HepG2 (cell line): ENCODE measurements around the gene DLG2. TPM values are rescaled to one million over a fixed set of nuclear protein-coding genes. Genes with fewer than 3 reads are reported as not detected.

Experiments used
- CBFB ChIP-seq: sonication (generic); formaldehyde crosslinking; IDR thresholded peaks from 2 replicates; pipeline ENCODE4 v1.4.0; 2020; ENCODE audit warnings: missing genetic modification reagents
- MEIS2 ChIP-seq: sonication (generic); formaldehyde crosslinking; IDR thresholded peaks from 2 replicates; pipeline ENCODE4 v1.9.0; 2021; ENCODE audit warnings: mild to moderate bottlenecking, missing genetic modification reagents
- NR1H2 ChIP-seq: sonication (generic); formaldehyde crosslinking; IDR thresholded peaks from 2 replicates; pipeline ENCODE4 v1.8.1; 2022; ENCODE audit warnings: low read depth, missing genetic modification reagents, borderline replicate concordance
- SMARCC2 ChIP-seq: fragments of 450-650 bp; IDR thresholded peaks from 2 replicates; pipeline ENCODE4 v1.6.1; 2017; ENCODE audit warnings: antibody characterized with exemption, mild to moderate bottlenecking
- TBP ChIP-seq: sonication (generic); formaldehyde crosslinking; IDR thresholded peaks from 2 replicates; pipeline ENCODE4 v1.5.0; 2020; ENCODE audit warnings: missing genetic modification reagents
- ZNF10 ChIP-seq: sonication (generic); formaldehyde crosslinking; IDR thresholded peaks from 2 replicates; pipeline ENCODE4 v1.4.0; 2020; ENCODE audit warnings: mild to moderate bottlenecking, low read depth, missing genetic modification reagents, borderline replicate concordance
- ZNF17 ChIP-seq: sonication (generic); formaldehyde crosslinking; IDR thresholded peaks from 2 replicates; pipeline ENCODE4 v1.5.0; 2020; ENCODE audit warnings: mild to moderate bottlenecking, missing genetic modification reagents
- ZNF724P ChIP-seq: sonication (generic); formaldehyde crosslinking; IDR thresholded peaks from 2 replicates; pipeline ENCODE4 v1.8.0; 2022; ENCODE audit warnings: missing genetic modification reagents, borderline replicate concordance
- polyA plus RNA-seq, 8 experiments: library from polyadenylated mRNA; depleted of rRNA in 3 of 8; stranded (reverse) in 7 of 8; unstranded in 1 of 8; fragments of >200 nt; fragmentation: Illumina TruSeq in 4 of 8; extraction: Trizol in 4 of 8; gene quantifications; 2 replicates each; pipeline versions ENCODE4 v1.2.1 to v1.2.3, GENCODE V29; 2011 to 2016; ENCODE audit warnings: low read depth in 4 of 8, missing spikeins in 1 of 8, mixed read lengths in 1 of 8; ENCODE audit not compliant: insufficient read depth in 1 of 8
- total RNA-seq, 5 experiments: library from RNA; depleted of rRNA; stranded (reverse); fragments of >200 nt; fragmentation: Illumina TruSeq; extraction: Trizol; gene quantifications; 2 replicates each; pipeline ENCODE4 v1.2.3, GENCODE V29; 2016; ENCODE audit warnings: low read depth in 1 of 5
- TF ChIP-seq, protein P1 (sequence below): sonication (generic); formaldehyde crosslinking; IDR thresholded peaks from 2 replicates; pipeline ENCODE4 v1.9.0; 2021; ENCODE audit warnings: mild to moderate bottlenecking, missing genetic modification reagents
- TF ChIP-seq, protein P2 (sequence below): sonication (generic); formaldehyde crosslinking; IDR thresholded peaks from 2 replicates; pipeline ENCODE4 v1.5.1; 2020; ENCODE audit warnings: missing genetic modification reagents, mild to moderate bottlenecking, borderline replicate concordance
- TF ChIP-seq, protein P3 (sequence below): sonication (generic); formaldehyde crosslinking; IDR thresholded peaks from 2 replicates; pipeline ENCODE4 v1.9.0; 2021; ENCODE audit warnings: missing genetic modification reagents, borderline replicate concordance
- TF ChIP-seq, protein P4 (sequence below), 2 experiments: sonication (generic) in 1 of 2; formaldehyde crosslinking in 1 of 2; IDR thresholded peaks; 2 replicates each; pipeline versions ENCODE4 v1.4.0 to v1.6.1; 2018 to 2020; ENCODE audit warnings: missing genetic modification reagents in 2 of 2, borderline replicate concordance in 1 of 2, low read depth in 1 of 2, mild to moderate bottlenecking in 1 of 2, missing biosample characterization in 1 of 2

DLG2 gene
- total and polyA plus RNA-seq, 2 of the 13 experiments (the other 11 are each of a cell fraction or from before 2014, with no cell fraction given), result 0.46 to 1.0 TPM

DNA sequence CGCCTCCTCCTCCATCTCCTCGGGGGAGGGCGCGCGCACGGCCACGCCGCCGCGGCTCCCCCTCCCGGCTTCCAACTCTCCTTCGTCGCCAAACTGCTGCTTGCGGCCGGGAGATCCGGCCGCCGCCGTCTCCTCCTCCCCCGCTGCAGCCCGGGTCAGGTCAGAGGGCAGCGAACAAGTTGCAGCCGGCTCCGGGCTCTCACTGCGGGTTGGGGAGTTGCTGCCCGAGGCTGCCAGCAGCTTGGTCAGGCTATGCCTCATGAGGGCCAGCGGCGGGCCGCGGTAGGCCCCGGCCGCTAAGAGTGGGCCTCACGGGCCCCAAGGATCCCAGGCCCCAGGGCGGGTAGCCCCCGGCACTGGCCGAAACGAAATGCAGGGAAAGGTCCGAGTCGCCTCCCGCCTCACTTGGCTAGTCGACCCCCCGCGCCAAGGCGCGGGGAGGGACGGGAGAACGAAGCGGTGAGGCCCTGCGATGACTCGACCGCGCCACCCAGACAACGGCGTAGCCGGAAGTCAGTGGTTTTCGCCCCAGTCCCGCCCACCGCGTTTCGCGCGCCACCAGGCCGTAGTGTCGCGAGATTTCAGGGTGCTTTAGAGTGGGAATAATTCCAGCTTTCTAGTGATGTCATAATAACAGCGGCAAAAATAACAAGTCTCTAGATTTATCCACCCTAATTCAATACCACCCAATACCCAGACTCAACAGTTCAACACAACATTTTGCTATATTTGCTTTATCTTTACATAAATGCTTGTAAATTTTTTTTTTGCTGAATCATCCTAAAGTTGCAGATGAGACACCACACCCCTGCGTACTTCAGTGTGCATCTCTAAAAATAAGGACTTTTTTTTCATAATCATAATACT is 37.7 kb upstream of the DLG2 start, which contains the start of gene CREBZF (continued):
- TF ChIP-seq, protein P1, sequence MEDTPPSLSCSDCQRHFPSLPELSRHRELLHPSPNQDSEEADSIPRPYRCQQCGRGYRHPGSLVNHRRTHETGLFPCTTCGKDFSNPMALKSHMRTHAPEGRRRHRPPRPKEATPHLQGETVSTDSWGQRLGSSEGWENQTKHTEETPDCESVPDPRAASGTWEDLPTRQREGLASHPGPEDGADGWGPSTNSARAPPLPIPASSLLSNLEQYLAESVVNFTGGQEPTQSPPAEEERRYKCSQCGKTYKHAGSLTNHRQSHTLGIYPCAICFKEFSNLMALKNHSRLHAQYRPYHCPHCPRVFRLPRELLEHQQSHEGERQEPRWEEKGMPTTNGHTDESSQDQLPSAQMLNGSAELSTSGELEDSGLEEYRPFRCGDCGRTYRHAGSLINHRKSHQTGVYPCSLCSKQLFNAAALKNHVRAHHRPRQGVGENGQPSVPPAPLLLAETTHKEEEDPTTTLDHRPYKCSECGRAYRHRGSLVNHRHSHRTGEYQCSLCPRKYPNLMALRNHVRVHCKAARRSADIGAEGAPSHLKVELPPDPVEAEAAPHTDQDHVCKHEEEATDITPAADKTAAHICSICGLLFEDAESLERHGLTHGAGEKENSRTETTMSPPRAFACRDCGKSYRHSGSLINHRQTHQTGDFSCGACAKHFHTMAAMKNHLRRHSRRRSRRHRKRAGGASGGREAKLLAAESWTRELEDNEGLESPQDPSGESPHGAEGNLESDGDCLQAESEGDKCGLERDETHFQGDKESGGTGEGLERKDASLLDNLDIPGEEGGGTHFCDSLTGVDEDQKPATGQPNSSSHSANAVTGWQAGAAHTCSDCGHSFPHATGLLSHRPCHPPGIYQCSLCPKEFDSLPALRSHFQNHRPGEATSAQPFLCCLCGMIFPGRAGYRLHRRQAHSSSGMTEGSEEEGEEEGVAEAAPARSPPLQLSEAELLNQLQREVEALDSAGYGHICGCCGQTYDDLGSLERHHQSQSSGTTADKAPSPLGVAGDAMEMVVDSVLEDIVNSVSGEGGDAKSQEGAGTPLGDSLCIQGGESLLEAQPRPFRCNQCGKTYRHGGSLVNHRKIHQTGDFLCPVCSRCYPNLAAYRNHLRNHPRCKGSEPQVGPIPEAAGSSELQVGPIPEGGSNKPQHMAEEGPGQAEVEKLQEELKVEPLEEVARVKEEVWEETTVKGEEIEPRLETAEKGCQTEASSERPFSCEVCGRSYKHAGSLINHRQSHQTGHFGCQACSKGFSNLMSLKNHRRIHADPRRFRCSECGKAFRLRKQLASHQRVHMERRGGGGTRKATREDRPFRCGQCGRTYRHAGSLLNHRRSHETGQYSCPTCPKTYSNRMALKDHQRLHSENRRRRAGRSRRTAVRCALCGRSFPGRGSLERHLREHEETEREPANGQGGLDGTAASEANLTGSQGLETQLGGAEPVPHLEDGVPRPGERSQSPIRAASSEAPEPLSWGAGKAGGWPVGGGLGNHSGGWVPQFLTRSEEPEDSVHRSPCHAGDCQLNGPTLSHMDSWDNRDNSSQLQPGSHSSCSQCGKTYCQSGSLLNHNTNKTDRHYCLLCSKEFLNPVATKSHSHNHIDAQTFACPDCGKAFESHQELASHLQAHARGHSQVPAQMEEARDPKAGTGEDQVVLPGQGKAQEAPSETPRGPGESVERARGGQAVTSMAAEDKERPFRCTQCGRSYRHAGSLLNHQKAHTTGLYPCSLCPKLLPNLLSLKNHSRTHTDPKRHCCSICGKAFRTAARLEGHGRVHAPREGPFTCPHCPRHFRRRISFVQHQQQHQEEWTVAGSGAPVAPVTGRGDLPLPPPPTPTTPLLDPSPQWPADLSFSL (CRISPR knock-in tag), result no peak
- no peak for TF ChIP-seq ZNF17 (CRISPR knock-in tag)
- no peak for TF ChIP-seq TBP
- peak; percentile 49; the same call in 1 of the 2 replicates for TF ChIP-seq MEIS2
- peak; percentile 23; the same call in 1 of the 2 replicates for TF ChIP-seq ZNF724P
- TF ChIP-seq SMARCC2, result no peak
- TF ChIP-seq CBFB, result 0 out of 2 replicates have a peak, but pooled peaks have one; percentile 53
- TF ChIP-seq, protein P2, sequence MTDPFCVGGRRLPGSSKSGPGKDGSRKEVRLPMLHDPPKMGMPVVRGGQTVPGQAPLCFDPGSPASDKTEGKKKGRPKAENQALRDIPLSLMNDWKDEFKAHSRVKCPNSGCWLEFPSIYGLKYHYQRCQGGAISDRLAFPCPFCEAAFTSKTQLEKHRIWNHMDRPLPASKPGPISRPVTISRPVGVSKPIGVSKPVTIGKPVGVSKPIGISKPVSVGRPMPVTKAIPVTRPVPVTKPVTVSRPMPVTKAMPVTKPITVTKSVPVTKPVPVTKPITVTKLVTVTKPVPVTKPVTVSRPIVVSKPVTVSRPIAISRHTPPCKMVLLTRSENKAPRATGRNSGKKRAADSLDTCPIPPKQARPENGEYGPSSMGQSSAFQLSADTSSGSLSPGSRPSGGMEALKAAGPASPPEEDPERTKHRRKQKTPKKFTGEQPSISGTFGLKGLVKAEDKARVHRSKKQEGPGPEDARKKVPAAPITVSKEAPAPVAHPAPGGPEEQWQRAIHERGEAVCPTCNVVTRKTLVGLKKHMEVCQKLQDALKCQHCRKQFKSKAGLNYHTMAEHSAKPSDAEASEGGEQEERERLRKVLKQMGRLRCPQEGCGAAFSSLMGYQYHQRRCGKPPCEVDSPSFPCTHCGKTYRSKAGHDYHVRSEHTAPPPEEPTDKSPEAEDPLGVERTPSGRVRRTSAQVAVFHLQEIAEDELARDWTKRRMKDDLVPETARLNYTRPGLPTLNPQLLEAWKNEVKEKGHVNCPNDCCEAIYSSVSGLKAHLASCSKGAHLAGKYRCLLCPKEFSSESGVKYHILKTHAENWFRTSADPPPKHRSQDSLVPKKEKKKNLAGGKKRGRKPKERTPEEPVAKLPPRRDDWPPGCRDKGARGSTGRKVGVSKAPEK (CRISPR knock-in tag), result no peak
- no peak for TF ChIP-seq NR1H2 (CRISPR knock-in tag)
- TF ChIP-seq, protein P3, sequence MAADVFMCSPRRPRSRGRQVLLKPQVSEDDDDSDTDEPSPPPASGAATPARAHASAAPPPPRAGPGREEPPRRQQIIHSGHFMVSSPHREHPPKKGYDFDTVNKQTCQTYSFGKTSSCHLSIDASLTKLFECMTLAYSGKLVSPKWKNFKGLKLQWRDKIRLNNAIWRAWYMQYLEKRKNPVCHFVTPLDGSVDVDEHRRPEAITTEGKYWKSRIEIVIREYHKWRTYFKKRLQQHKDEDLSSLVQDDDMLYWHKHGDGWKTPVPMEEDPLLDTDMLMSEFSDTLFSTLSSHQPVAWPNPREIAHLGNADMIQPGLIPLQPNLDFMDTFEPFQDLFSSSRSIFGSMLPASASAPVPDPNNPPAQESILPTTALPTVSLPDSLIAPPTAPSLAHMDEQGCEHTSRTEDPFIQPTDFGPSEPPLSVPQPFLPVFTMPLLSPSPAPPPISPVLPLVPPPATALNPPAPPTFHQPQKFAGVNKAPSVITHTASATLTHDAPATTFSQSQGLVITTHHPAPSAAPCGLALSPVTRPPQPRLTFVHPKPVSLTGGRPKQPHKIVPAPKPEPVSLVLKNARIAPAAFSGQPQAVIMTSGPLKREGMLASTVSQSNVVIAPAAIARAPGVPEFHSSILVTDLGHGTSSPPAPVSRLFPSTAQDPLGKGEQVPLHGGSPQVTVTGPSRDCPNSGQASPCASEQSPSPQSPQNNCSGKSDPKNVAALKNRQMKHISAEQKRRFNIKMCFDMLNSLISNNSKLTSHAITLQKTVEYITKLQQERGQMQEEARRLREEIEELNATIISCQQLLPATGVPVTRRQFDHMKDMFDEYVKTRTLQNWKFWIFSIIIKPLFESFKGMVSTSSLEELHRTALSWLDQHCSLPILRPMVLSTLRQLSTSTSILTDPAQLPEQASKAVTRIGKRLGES (CRISPR knock-in tag), result no peak
- TF ChIP-seq, protein P4, sequence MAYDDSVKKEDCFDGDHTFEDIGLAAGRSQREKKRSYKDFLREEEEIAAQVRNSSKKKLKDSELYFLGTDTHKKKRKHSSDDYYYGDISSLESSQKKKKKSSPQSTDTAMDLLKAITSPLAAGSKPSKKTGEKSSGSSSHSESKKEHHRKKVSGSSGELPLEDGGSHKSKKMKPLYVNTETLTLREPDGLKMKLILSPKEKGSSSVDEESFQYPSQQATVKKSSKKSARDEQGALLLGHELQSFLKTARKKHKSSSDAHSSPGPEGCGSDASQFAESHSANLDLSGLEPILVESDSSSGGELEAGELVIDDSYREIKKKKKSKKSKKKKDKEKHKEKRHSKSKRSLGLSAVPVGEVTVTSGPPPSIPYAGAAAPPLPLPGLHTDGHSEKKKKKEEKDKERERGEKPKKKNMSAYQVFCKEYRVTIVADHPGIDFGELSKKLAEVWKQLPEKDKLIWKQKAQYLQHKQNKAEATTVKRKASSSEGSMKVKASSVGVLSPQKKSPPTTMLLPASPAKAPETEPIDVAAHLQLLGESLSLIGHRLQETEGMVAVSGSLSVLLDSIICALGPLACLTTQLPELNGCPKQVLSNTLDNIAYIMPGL (CRISPR knock-in tag; IDR thresholded peaks at IDR 0.05; ENCODE audit: borderline replicate concordance in 1 of 2, low read depth in 1 of 2), result peak; percentile 79 to 95; a peak in 3 of 4 replicates
- no peak for TF ChIP-seq ZNF10
